Measurements from ENCODE around the gene PHIP.

GRCh38 chr6:79119217-79119616, 41.2 kb upstream of the PHIP start:
- TF ChIP-seq CTCF (conservative IDR thresholded peaks at IDR 0.05) (no peak), ZFX (IDR thresholded peaks at IDR 0.05) (no peak)

Measured in C4-2B (cell line).